HCT116 (cell line): Measurements from ENCODE around the gene DTYMK.

Source experiments
- ATF3 ChIP-seq: IDR thresholded peaks from 2 replicates; pipeline ENCODE4 v1.6.1; 2012
- CEBPB ChIP-seq: IDR thresholded peaks from 2 replicates; pipeline ENCODE4 v1.6.1; 2012; ENCODE audit warnings: low read depth
- POLR2A ChIP-seq: IDR thresholded peaks from 2 replicates; pipeline ENCODE4 v1.7.0; 2011; ENCODE audit warnings: borderline replicate concordance; ENCODE audit not compliant: insufficient read depth, insufficient read length; ENCODE audit errors: extremely low read depth
- POLR2AphosphoS5 ChIP-seq: IDR thresholded peaks from 2 replicates; pipeline ENCODE4 v1.6.1; 2011; ENCODE audit warnings: mild to moderate bottlenecking, low read depth, low read length, moderate library complexity
- RAD21 ChIP-seq: IDR thresholded peaks from 2 replicates; pipeline ENCODE4 v1.6.1; 2012; ENCODE audit warnings: low read depth, mild to moderate bottlenecking
- SRF ChIP-seq: IDR thresholded peaks from 2 replicates; pipeline ENCODE4 v1.6.1; 2012; ENCODE audit warnings: low read depth
- ZBTB33 ChIP-seq: IDR thresholded peaks from 2 replicates; pipeline ENCODE4 v1.6.1; 2011; ENCODE audit warnings: mild to moderate bottlenecking, low read length, moderate library complexity; ENCODE audit not compliant: insufficient replicate concordance; ENCODE audit errors: extremely low read depth
- TF ChIP-seq, protein P1 (sequence below), 3 experiments: fragments of 200-600 bp in 1 of 3; sonication (generic) in 1 of 3; IDR thresholded peaks in 2 of 3; conservative IDR thresholded peaks in 1 of 3; 2 replicates each; pipeline ENCODE4 v1.5.1; 2012 to 2017; ENCODE audit warnings: low read depth in 2 of 3, low read length in 2 of 3, antibody characterized with exemption in 1 of 3, borderline replicate concordance in 1 of 3, control low read depth in 1 of 3, mild to moderate bottlenecking in 1 of 3, mixed read lengths in 1 of 3, mixed run types in 1 of 3, moderate library complexity in 1 of 3; ENCODE audit not compliant: insufficient read depth in 1 of 3
- TF ChIP-seq, protein P2 (sequence below): IDR thresholded peaks from 2 replicates; pipeline ENCODE4 v1.6.1; 2012
- TF ChIP-seq, protein P3 (sequence below): IDR thresholded peaks from 2 replicates; pipeline ENCODE4 v1.6.1; 2012; ENCODE audit warnings: low read depth

DNA sequence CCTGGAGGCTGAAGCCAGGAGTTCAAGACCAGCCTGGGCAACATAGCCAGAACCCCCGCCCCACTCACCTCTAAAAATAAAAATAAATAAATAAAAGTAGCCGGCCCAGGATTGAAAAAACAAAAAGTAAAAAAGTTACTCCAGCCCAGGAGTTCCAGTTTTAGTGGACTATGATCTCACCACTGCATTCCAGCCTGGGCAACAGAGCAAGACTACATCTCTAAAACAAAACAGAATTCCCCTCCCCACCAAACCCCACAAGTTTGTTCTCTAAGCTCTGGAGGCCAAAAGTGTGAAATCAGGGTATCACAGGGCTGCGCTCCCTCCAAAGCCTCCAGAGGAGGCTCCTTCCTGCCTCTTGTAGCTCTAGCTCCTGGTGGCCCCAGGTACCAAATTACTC is 49.5 kb upstream of the DTYMK start:
- TF ChIP-seq, protein P1, sequence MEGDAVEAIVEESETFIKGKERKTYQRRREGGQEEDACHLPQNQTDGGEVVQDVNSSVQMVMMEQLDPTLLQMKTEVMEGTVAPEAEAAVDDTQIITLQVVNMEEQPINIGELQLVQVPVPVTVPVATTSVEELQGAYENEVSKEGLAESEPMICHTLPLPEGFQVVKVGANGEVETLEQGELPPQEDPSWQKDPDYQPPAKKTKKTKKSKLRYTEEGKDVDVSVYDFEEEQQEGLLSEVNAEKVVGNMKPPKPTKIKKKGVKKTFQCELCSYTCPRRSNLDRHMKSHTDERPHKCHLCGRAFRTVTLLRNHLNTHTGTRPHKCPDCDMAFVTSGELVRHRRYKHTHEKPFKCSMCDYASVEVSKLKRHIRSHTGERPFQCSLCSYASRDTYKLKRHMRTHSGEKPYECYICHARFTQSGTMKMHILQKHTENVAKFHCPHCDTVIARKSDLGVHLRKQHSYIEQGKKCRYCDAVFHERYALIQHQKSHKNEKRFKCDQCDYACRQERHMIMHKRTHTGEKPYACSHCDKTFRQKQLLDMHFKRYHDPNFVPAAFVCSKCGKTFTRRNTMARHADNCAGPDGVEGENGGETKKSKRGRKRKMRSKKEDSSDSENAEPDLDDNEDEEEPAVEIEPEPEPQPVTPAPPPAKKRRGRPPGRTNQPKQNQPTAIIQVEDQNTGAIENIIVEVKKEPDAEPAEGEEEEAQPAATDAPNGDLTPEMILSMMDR (IDR thresholded peaks at IDR 0.05 in 2 of 3, conservative IDR thresholded peaks at IDR 0.05 in 1 of 3; ENCODE audit: borderline replicate concordance in 1 of 3, insufficient read depth in 1 of 3, low read depth in 2 of 3, low read length in 2 of 3) = no peak
- no peak for TF ChIP-seq RAD21
- TF ChIP-seq, protein P2, sequence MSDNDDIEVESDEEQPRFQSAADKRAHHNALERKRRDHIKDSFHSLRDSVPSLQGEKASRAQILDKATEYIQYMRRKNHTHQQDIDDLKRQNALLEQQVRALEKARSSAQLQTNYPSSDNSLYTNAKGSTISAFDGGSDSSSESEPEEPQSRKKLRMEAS = no peak
- TF ChIP-seq POLR2AphosphoS5 = no peak
- no peak for TF ChIP-seq POLR2A
- TF ChIP-seq, protein P3, sequence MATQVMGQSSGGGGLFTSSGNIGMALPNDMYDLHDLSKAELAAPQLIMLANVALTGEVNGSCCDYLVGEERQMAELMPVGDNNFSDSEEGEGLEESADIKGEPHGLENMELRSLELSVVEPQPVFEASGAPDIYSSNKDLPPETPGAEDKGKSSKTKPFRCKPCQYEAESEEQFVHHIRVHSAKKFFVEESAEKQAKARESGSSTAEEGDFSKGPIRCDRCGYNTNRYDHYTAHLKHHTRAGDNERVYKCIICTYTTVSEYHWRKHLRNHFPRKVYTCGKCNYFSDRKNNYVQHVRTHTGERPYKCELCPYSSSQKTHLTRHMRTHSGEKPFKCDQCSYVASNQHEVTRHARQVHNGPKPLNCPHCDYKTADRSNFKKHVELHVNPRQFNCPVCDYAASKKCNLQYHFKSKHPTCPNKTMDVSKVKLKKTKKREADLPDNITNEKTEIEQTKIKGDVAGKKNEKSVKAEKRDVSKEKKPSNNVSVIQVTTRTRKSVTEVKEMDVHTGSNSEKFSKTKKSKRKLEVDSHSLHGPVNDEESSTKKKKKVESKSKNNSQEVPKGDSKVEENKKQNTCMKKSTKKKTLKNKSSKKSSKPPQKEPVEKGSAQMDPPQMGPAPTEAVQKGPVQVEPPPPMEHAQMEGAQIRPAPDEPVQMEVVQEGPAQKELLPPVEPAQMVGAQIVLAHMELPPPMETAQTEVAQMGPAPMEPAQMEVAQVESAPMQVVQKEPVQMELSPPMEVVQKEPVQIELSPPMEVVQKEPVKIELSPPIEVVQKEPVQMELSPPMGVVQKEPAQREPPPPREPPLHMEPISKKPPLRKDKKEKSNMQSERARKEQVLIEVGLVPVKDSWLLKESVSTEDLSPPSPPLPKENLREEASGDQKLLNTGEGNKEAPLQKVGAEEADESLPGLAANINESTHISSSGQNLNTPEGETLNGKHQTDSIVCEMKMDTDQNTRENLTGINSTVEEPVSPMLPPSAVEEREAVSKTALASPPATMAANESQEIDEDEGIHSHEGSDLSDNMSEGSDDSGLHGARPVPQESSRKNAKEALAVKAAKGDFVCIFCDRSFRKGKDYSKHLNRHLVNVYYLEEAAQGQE = no peak
- no peak for TF ChIP-seq ATF3
- TF ChIP-seq SRF = no peak
- TF ChIP-seq ZBTB33 = no peak
- no peak for TF ChIP-seq CEBPB
